ENCODE data around the gene MRPS12.

DNA sequence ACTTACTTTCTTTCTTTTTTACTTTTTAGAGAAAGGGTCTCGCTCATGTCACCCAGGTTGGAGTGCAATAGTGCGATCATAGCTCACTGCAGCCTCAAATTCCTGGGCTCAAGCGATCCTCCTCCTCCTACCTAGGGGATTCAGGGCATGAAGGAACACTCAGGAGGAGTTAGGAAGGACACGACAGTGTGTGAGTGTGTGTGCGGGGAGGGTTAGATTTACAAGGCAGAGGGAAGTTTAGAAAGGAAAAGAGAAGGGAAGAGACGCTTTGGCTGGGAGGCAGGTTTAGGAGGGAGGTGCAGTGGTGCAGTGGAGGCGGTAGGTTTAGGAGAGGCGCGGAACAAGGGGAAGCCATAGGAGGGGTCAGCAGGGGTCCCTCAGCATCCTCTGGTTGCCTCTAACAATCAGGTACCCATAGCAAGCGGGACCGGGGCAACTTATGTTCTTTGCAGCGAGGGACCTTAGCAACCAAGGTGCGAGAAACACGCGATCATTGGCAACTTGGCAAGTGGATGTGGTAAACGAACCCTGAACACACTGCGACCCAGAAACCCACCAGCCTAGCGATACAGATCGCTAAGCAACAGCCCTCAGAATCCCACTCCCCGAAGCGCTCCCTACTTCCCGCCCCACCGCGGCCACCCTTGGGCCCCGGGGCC, 31.8 kb upstream of the MRPS12 start:
- TF ChIP-seq, protein P1, sequence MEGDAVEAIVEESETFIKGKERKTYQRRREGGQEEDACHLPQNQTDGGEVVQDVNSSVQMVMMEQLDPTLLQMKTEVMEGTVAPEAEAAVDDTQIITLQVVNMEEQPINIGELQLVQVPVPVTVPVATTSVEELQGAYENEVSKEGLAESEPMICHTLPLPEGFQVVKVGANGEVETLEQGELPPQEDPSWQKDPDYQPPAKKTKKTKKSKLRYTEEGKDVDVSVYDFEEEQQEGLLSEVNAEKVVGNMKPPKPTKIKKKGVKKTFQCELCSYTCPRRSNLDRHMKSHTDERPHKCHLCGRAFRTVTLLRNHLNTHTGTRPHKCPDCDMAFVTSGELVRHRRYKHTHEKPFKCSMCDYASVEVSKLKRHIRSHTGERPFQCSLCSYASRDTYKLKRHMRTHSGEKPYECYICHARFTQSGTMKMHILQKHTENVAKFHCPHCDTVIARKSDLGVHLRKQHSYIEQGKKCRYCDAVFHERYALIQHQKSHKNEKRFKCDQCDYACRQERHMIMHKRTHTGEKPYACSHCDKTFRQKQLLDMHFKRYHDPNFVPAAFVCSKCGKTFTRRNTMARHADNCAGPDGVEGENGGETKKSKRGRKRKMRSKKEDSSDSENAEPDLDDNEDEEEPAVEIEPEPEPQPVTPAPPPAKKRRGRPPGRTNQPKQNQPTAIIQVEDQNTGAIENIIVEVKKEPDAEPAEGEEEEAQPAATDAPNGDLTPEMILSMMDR (IDR thresholded peaks at IDR 0.05): no peak
- no peak for TF ChIP-seq POLR2A (IDR thresholded peaks at IDR 0.05)
